ENCODE results near the gene COA1.
"Not testable (repeated sequence)": the region's sequence is repeated elsewhere in the genome, so short reads cannot be mapped to it uniquely, and the experiment has no call there.

The COA1 gene

GRCh38 chr7:43758029-43758821 is 28.9 kb upstream of the COA1 start, which contains the start of gene BLVRA:
Gene BLVRA (plus strand): TSS chr7:43758680. CDS start chr7:43771159, 12,479 bp downstream.
- DNase-seq (ENCODE audit: low read depth): peak; percentile 47

- DNase-seq (ENCODE audit: low read depth): no peak
Observed at GRCh38 chr7:43757073-43757720, 27.9 kb upstream of the COA1 start.

GRCh38 chr7:43756368-43757072 is 27.2 kb upstream of the COA1 start:
- DNase-seq (ENCODE audit: low read depth): no peak

- DNase-seq (ENCODE audit: low read depth): no peak
Observed at GRCh38 chr7:43754596-43754995, 25.3 kb upstream of the COA1 start.

- DNase-seq (ENCODE audit: low read depth): no peak
Observed at GRCh38 chr7:43753843-43754242, 24.5 kb upstream of the COA1 start.

- DNase-seq (ENCODE audit: low read depth): no peak
Observed at GRCh38 chr7:43753271-43753810, 24.0 kb upstream of the COA1 start.

- no peak for DNase-seq (ENCODE audit: low read depth)
Observed at GRCh38 chr7:43752411-43752810, 23.1 kb upstream of the COA1 start.

GRCh38 chr7:43750016-43750887 is 20.9 kb upstream of the COA1 start:
- no peak for DNase-seq (ENCODE audit: low read depth)

- no peak for DNase-seq (ENCODE audit: low read depth)
Observed at GRCh38 chr7:43749383-43749940, 20.1 kb upstream of the COA1 start.

GRCh38 chr7:43747328-43748105 is 18.2 kb upstream of the COA1 start:
- DNase-seq (ENCODE audit: low read depth): no peak

GRCh38 chr7:43742692-43743091 is 13.4 kb upstream of the COA1 start:
- DNase-seq (ENCODE audit: low read depth): no peak

GRCh38 chr7:43737467-43738127 is 8.3 kb upstream of the COA1 start:
- DNase-seq (ENCODE audit: low read depth): no peak

- DNase-seq (ENCODE audit: low read depth): no peak
Observed at GRCh38 chr7:43735802-43736603, 6.7 kb upstream of the COA1 start.

GRCh38 chr7:43735403-43735801 is 6.1 kb upstream of the COA1 start:
- DNase-seq (ENCODE audit: low read depth): no peak

GRCh38 chr7:43734575-43735332 is 5.4 kb upstream of the COA1 start:
- DNase-seq (ENCODE audit: low read depth): not testable (repeated sequence)

- DNase-seq (ENCODE audit: low read depth): not testable (repeated sequence)
Observed at GRCh38 chr7:43731494-43731893, 2.2 kb upstream of the COA1 start.

GRCh38 chr7:43729924-43730248 is 563 bp upstream of the COA1 start:
- DNase-seq (ENCODE audit: low read depth): no peak

GRCh38 chr7:43727494-43727893 is 1.8 kb downstream of the COA1 start:
- no peak for DNase-seq (ENCODE audit: low read depth)
